Measurements from ENCODE around the gene ACTR3C.
"Not testable (repeated sequence)": the region's sequence is repeated elsewhere in the genome, so short reads cannot be mapped to it uniquely, and the experiment has no call there.

The ACTR3C gene

GRCh38 chr7:150307129-150307528, 16.2 kb downstream of the ACTR3C start:
- H3K4me2 ChIP-seq (ENCODE audit: low read depth, low read length, poor library complexity, severe bottlenecking) = no peak overlapping the region
- no peaks in the 10 kb centered on the region for H4K20me1 ChIP-seq (ENCODE audit: low read depth, low read length)
- TF ChIP-seq CTCF (IDR thresholded peaks at IDR 0.05; ENCODE audit: insufficient read depth, low read length, poor library complexity, severe bottlenecking) (no peak), EZH2phosphoT487 (conservative IDR thresholded peaks at IDR 0.05; ENCODE audit: low read length) (no peak)
- H3K36me3 ChIP-seq (ENCODE audit: low read length) = no peaks in the 10 kb centered on the region
- no peaks in the 10 kb centered on the region for H3K27me3 ChIP-seq (ENCODE audit: low read length)
- H3K9me2 ChIP-seq (replicated peaks; ENCODE audit: insufficient read depth, low read length) = no peaks in the 10 kb centered on the region
- no peak overlapping the region for H2AFZ ChIP-seq (ENCODE audit: low read depth, low read length, severe bottlenecking)
- no peaks in the 10 kb centered on the region for H3K9me3 ChIP-seq (ENCODE audit: insufficient read depth, low read length)
- H3K9ac ChIP-seq (ENCODE audit: low read length) = no peak overlapping the region
- no peaks in the 10 kb centered on the region for H3K79me2 ChIP-seq (ENCODE audit: insufficient read depth, low read length)
- no peaks in the 10 kb centered on the region for H3F3A ChIP-seq (ENCODE audit: insufficient read depth)
- no peak overlapping the region for H3K4me3 ChIP-seq (ENCODE audit: insufficient read depth, low read length, poor library complexity, severe bottlenecking)
- H3K27ac ChIP-seq (ENCODE audit: low read depth, low read length) = no peak overlapping the region

- not testable (repeated sequence) for H4K20me1 ChIP-seq (ENCODE audit: low read depth, low read length); H3K27ac ChIP-seq (ENCODE audit: low read depth, low read length); H3K36me3 ChIP-seq (ENCODE audit: low read length); H3K27me3 ChIP-seq (ENCODE audit: low read length); H3F3A ChIP-seq (ENCODE audit: insufficient read depth); H3K4me3 ChIP-seq (ENCODE audit: insufficient read depth, low read length, poor library complexity, severe bottlenecking); H3K9me3 ChIP-seq (ENCODE audit: insufficient read depth, low read length); H3K9me2 ChIP-seq (replicated peaks; ENCODE audit: insufficient read depth, low read length); H3K4me2 ChIP-seq (ENCODE audit: low read depth, low read length, poor library complexity, severe bottlenecking); H2AFZ ChIP-seq (ENCODE audit: low read depth, low read length, severe bottlenecking); H3K9ac ChIP-seq (ENCODE audit: low read length); H3K79me2 ChIP-seq (ENCODE audit: insufficient read depth, low read length)
Measured at GRCh38 chr7:150306377-150306776, 17.0 kb downstream of the ACTR3C start.

GRCh38 chr7:150305903-150306284, 17.5 kb downstream of the ACTR3C start:
- H3K4me3 ChIP-seq (ENCODE audit: insufficient read depth, low read length, poor library complexity, severe bottlenecking); H3F3A ChIP-seq (ENCODE audit: insufficient read depth); H3K4me2 ChIP-seq (ENCODE audit: low read depth, low read length, poor library complexity, severe bottlenecking); H3K36me3 ChIP-seq (ENCODE audit: low read length); H3K27ac ChIP-seq (ENCODE audit: low read depth, low read length); H3K27me3 ChIP-seq (ENCODE audit: low read length); H3K9ac ChIP-seq (ENCODE audit: low read length); H2AFZ ChIP-seq (ENCODE audit: low read depth, low read length, severe bottlenecking); H3K9me2 ChIP-seq (replicated peaks; ENCODE audit: insufficient read depth, low read length); H3K9me3 ChIP-seq (ENCODE audit: insufficient read depth, low read length); H4K20me1 ChIP-seq (ENCODE audit: low read depth, low read length); H3K79me2 ChIP-seq (ENCODE audit: insufficient read depth, low read length): not testable (repeated sequence)

GRCh38 chr7:150305259-150305902, 18.0 kb downstream of the ACTR3C start:
- not testable (repeated sequence) for H2AFZ ChIP-seq (ENCODE audit: low read depth, low read length, severe bottlenecking); H3K9ac ChIP-seq (ENCODE audit: low read length); H3F3A ChIP-seq (ENCODE audit: insufficient read depth); H3K27ac ChIP-seq (ENCODE audit: low read depth, low read length); H3K27me3 ChIP-seq (ENCODE audit: low read length); H3K36me3 ChIP-seq (ENCODE audit: low read length); H3K4me3 ChIP-seq (ENCODE audit: insufficient read depth, low read length, poor library complexity, severe bottlenecking); H4K20me1 ChIP-seq (ENCODE audit: low read depth, low read length); H3K79me2 ChIP-seq (ENCODE audit: insufficient read depth, low read length); H3K9me2 ChIP-seq (replicated peaks; ENCODE audit: insufficient read depth, low read length); H3K9me3 ChIP-seq (ENCODE audit: insufficient read depth, low read length); H3K4me2 ChIP-seq (ENCODE audit: low read depth, low read length, poor library complexity, severe bottlenecking)

GRCh38 chr7:150304499-150305258, 18.7 kb downstream of the ACTR3C start:
- not testable (repeated sequence) for H3K9ac ChIP-seq (ENCODE audit: low read length); H3K27ac ChIP-seq (ENCODE audit: low read depth, low read length); H3K4me3 ChIP-seq (ENCODE audit: insufficient read depth, low read length, poor library complexity, severe bottlenecking); H3K9me2 ChIP-seq (replicated peaks; ENCODE audit: insufficient read depth, low read length); H3K79me2 ChIP-seq (ENCODE audit: insufficient read depth, low read length); H3K27me3 ChIP-seq (ENCODE audit: low read length); H3K4me2 ChIP-seq (ENCODE audit: low read depth, low read length, poor library complexity, severe bottlenecking); H3K9me3 ChIP-seq (ENCODE audit: insufficient read depth, low read length); H3F3A ChIP-seq (ENCODE audit: insufficient read depth); H4K20me1 ChIP-seq (ENCODE audit: low read depth, low read length); H2AFZ ChIP-seq (ENCODE audit: low read depth, low read length, severe bottlenecking); H3K36me3 ChIP-seq (ENCODE audit: low read length)

- H3K27me3 ChIP-seq (ENCODE audit: low read length); H3K4me2 ChIP-seq (ENCODE audit: low read depth, low read length, poor library complexity, severe bottlenecking); H3K36me3 ChIP-seq (ENCODE audit: low read length); H3K27ac ChIP-seq (ENCODE audit: low read depth, low read length); H3K9ac ChIP-seq (ENCODE audit: low read length); H3K9me2 ChIP-seq (replicated peaks; ENCODE audit: insufficient read depth, low read length); H2AFZ ChIP-seq (ENCODE audit: low read depth, low read length, severe bottlenecking); H3K9me3 ChIP-seq (ENCODE audit: insufficient read depth, low read length); H4K20me1 ChIP-seq (ENCODE audit: low read depth, low read length); H3K4me3 ChIP-seq (ENCODE audit: insufficient read depth, low read length, poor library complexity, severe bottlenecking); H3F3A ChIP-seq (ENCODE audit: insufficient read depth); H3K79me2 ChIP-seq (ENCODE audit: insufficient read depth, low read length): not testable (repeated sequence)
Measured at GRCh38 chr7:150302908-150303310, 20.4 kb downstream of the ACTR3C start.

- not testable (repeated sequence) for H3K27me3 ChIP-seq (ENCODE audit: low read length); H3K27ac ChIP-seq (ENCODE audit: low read depth, low read length); H3K4me2 ChIP-seq (ENCODE audit: low read depth, low read length, poor library complexity, severe bottlenecking); H3K79me2 ChIP-seq (ENCODE audit: insufficient read depth, low read length); H3K4me3 ChIP-seq (ENCODE audit: insufficient read depth, low read length, poor library complexity, severe bottlenecking); H3K36me3 ChIP-seq (ENCODE audit: low read length); H2AFZ ChIP-seq (ENCODE audit: low read depth, low read length, severe bottlenecking); H3K9me2 ChIP-seq (replicated peaks; ENCODE audit: insufficient read depth, low read length); H3K9me3 ChIP-seq (ENCODE audit: insufficient read depth, low read length); H4K20me1 ChIP-seq (ENCODE audit: low read depth, low read length); H3F3A ChIP-seq (ENCODE audit: insufficient read depth); H3K9ac ChIP-seq (ENCODE audit: low read length)
Measured at GRCh38 chr7:150297978-150298377, 25.4 kb downstream of the ACTR3C start.

All from SU-DHL-6 (cell line).